ENCODE results near the gene PSMD2. TPM values are rescaled to one million over a fixed set of nuclear protein-coding genes. Genes with fewer than 3 reads are reported as not detected.

The PSMD2 gene
- total RNA-seq, 1 donor from 2014 or later = 191 TPM

- no peak for DNase-seq (ENCODE audit: low spot score)
Measured at GRCh38 chr3:184277366-184277765, 21.7 kb upstream of the PSMD2 start.

DNA sequence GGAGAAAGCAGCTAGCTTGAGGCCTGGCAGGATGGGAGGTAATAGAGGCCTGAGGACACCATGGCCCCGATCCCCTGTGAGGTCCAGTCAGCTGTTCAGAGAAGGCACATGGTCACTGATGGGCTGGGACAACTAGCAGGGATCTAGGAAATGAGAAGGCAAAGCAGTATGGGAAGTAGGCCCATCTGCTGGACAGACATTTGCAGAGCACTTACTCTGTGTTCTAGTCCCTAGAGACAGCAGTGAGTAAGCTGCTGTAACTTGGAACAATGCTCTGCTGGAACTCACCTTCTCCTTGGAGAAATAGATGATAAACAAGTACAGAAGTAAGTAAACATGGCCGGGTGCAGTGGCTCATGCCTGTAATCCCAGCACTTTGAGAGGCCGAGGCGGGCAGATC is 16.1 kb upstream of the PSMD2 start:
- no peak for DNase-seq (ENCODE audit: low spot score)

- no peak for DNase-seq (ENCODE audit: low spot score)
Measured at GRCh38 chr3:184283681-184284080, 15.4 kb upstream of the PSMD2 start.

- peak; percentile 65 for DNase-seq (ENCODE audit: low spot score)
Measured at GRCh38 chr3:184284696-184285095, 14.3 kb upstream of the PSMD2 start.

- no peak for DNase-seq (ENCODE audit: low spot score)
Measured at GRCh38 chr3:184289426-184289938, 9.6 kb upstream of the PSMD2 start.

GRCh38 chr3:184290331-184290730 is 8.7 kb upstream of the PSMD2 start:
- no peak for DNase-seq (ENCODE audit: low spot score)

- no peak for DNase-seq (ENCODE audit: low spot score)
Measured at GRCh38 chr3:184291044-184291737, 7.8 kb upstream of the PSMD2 start.

DNA sequence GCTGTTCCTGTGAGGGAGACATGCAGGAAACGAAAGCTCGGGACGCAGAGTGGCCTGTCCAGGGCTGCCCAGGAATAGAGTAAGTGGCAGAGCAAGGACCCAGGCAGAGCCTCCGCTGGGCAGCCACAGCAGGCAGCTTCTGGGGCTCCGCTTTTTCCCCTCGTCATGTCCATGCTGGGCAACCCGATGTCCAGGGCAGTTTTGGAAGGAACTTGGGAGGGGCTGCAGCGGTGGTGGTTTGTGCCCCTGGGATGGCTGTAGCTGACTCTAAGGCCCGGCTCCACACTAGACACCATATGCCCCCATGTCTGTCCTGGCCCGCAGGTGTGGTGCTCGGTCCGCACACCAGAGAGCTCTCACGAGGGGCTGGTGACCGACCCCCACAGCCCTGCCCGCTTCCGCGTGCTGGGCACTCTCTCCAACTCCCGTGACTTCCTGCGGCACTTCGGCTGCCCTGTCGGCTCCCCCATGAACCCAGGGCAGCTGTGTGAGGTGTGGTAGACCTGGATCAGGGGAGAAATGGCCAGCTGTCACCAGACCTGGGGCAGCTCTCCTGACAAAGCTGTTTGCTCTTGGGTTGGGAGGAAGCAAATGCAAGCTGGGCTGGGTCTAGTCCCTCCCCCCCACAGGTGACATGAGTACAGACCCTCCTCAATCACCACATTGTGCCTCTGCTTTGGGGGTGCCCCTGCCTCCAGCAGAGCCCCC is 7.1 kb upstream of the PSMD2 start:
- no peak for DNase-seq (ENCODE audit: low spot score)

DNA sequence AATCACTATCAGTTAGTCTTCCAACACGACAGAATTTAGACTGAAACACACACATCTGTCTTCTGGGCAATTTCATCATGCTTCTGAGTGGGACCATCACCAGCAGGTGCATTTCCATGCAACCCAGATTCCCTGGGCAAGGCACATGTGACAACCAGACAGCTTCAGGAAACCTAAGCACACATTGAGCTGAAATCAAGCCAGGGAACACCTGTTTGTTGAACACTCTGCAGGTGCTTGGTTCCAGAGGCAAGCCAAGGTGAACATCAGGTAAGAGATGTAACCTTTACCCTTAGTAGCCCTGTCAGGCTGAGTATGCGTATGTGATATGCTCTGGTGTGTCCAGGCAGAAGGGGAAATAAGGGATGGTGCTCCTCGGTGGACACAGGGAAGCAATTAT is 3.3 kb upstream of the PSMD2 start:
- DNase-seq (ENCODE audit: low spot score) = no peak

- DNase-seq (ENCODE audit: low spot score) = no peak
Measured at GRCh38 chr3:184296616-184297015, 2.4 kb upstream of the PSMD2 start.

DNA sequence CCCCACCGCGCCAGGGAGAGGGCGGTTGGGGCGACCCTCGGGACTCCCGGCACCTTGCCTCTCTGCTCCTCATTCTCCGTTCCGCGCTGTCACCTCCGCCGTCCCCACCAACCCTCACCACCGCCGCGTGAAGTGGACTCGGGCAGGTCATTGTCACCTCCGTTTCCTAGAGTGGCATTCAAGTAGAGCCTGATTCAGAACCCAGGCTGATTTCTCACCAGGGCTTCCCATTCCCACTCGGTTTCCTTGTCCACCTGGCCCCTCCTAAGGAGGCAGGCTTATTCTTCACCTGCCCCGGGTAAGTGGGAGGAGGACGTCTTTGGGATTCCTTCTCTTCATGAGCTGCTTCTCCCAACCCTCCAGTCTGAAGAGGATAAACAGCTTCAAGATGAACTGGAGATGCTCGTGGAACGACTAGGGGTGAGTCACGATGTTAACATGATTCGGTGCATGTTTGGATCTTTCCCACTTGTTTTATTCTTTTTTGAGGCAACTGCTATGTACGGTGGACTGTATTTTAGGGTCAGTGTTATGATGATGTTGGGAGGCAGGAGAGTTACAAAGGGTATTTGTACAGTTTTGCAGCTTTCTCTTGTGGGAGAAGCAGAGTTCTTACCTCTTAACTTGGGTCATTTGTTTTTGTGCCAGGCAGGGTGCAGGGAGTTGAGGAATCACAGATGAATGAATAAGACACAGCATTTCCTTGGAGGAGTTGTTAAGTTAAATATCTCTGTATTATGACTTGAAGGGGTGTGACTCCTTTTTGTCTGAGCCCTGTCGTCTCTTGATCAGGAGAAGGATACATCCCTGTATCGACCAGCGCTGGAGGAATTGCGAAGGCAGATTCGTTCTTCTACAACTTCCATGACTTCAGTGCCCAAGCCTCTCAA is 692 bp downstream of the PSMD2 start:
- no peak for DNase-seq (ENCODE audit: low spot score)

DNA sequence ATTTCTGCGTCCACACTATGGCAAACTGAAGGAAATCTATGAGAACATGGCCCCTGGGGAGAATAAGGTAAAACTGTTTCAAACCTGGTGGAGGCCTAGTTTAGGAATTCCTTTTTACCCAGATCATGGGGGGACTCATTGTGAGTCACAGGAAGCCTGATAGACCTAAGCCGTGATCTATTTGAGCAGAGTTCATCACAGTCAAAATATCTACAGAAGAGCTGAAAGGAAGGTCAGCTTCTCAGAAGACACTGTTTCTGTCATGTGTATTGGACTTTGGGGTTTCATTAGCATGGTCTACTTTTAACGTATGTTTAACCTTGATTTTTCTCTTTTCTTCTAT is 1.3 kb downstream of the PSMD2 start:
- no peak for DNase-seq (ENCODE audit: low spot score)

GRCh38 chr3:184305577-184305976 is 6.5 kb downstream of the PSMD2 start:
- no peak for DNase-seq (ENCODE audit: low spot score)

DNA sequence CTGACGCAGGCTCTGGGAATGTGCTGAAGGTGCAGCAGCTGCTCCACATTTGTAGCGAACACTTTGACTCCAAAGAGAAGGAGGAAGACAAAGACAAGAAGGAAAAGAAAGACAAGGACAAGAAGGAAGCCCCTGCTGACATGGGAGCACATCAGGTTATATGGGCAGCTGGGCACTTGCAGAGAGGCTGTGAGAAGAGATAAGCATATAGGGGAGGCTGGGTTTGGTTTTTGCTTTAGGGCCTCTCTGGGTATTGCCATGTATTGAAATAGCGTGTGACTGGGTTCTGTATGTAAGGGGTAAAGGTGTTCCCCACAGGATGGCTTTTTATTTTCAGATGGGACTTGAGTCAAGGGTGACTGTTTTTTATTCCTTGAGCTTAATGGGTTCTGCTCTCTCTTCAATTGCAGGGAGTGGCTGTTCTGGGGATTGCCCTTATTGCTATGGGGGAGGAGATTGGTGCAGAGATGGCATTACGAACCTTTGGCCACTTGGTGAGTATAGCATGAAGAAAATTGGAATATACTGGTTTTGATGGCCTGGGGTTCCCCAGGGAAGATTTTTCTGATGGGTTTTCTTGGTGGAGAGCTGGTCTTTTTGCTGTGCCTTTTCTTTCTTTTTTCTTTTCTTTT is 7.4 kb downstream of the PSMD2 start:
- no peak for DNase-seq (ENCODE audit: low spot score)

- no peak for DNase-seq (ENCODE audit: low spot score)
Measured at GRCh38 chr3:184307915-184308314, 8.9 kb downstream of the PSMD2 start.

- no peak for DNase-seq (ENCODE audit: low spot score)
Measured at GRCh38 chr3:184308744-184309143, 9.7 kb downstream of the PSMD2 start.

- no peak for DNase-seq (ENCODE audit: low spot score)
Measured at GRCh38 chr3:184311633-184312032, 12.6 kb downstream of the PSMD2 start.

DNA sequence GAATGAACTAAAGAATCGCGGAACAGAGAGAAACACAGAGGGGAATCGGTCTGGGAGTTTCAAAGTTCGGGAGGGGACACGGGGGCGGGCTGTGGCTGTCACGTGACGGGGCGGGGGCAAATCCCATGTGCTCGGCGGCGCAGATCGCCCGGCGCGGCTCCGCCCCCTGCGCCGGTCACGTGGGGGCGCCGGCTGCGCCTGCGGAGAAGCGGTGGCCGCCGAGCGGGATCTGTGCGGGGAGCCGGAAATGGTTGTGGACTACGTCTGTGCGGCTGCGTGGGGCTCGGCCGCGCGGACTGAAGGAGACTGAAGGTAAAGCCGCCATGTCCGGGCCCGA is 15.3 kb downstream of the PSMD2 start, which contains the start of gene EIF4G1:
Gene EIF4G1 (plus strand): TSS at position 244 of the 337 bp plus-strand sequence. CDS start 1,191 bp downstream, outside the sequence.
- peak; percentile 94 for DNase-seq (ENCODE audit: low spot score)

- peak; percentile 79 for DNase-seq (ENCODE audit: low spot score)
Measured at GRCh38 chr3:184314700-184315542, 15.9 kb downstream of the PSMD2 start.

DNA sequence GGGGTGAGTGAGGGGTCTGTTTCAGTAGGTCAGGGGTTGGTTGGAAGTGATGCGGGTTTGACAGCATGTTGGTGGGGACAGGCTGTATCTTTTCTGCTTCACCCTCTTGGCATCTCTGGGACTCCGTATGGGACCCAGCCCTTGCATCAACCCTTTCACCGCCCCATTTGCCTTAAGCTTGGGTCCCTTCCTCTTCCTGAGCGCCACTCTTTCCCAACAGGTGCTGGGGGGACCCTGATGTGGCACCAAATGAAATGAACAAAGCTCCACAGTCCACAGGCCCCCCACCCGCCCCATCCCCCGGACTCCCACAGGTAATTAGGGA is 16.5 kb downstream of the PSMD2 start:
- no peak for DNase-seq (ENCODE audit: low spot score)

Data from umbilical cord (tissue), 2 donors.